Activated CD4-positive, alpha-beta T cell treated with anti-CD3 and anti-CD28 coated beads, Interleukin-2, amount 50 U/mL, for 48 hours (primary cell): ENCODE measurements around the gene KIF15.
"Not testable (repeated sequence)": the region's sequence is repeated elsewhere in the genome, so short reads cannot be mapped to it uniquely, and the experiment has no call there.

Source experiments
- DNase-seq, 2 experiments: peaks; one replicate each; pipeline ENCODE4 v3.0.0-alpha.2; 2020

The KIF15 gene

GRCh38 chr3:44761424-44762169 is at the start of gene KIF15, which contains the start of gene KIAA1143:
Gene KIF15, plus strand, starts transcription at chr3:44761794. Its CDS starts 72 bp downstream, at chr3:44761866.
Gene KIAA1143, minus strand, starts transcription at chr3:44761619. Its CDS starts 17 bp downstream, at chr3:44761602.
- peak; percentile 99 for DNase-seq

GRCh38 chr3:44712455-44713075 is 49.0 kb upstream of the KIF15 start, which contains the start of gene ZNF502:
Gene ZNF502, plus strand, starts transcription at chr3:44712660. Its CDS starts 7,602 bp downstream, at chr3:44720262.
- DNase-seq, result peak; percentile 50 to 58

GRCh38 chr3:44721231-44722102 is 40.1 kb upstream of the KIF15 start:
- DNase-seq, result no peak

GRCh38 chr3:44722103-44722401 is 39.5 kb upstream of the KIF15 start:
- no peak for DNase-seq

GRCh38 chr3:44729384-44729910 is 32.1 kb upstream of the KIF15 start, which contains the start of gene ZNF501:
Gene ZNF501, plus strand, starts transcription at chr3:44729635. Its CDS starts 4,787 bp downstream, at chr3:44734422.
- peak; percentile 84 to 88 for DNase-seq

GRCh38 chr3:44734646-44735168 is 26.9 kb upstream of the KIF15 start:
- DNase-seq, result no peak

GRCh38 chr3:44761101-44761423 is 532 bp upstream of the KIF15 start:
- DNase-seq, result no peak

- no peak for DNase-seq
These were observed 630 bp downstream of the KIF15 start for GRCh38 chr3:44762170-44762677.

GRCh38 chr3:44762690-44763089 is 1.1 kb downstream of the KIF15 start:
- no peak for DNase-seq

GRCh38 chr3:44764248-44764647 is 2.7 kb downstream of the KIF15 start:
- DNase-seq, result no peak

GRCh38 chr3:44771424-44772098 is 10.0 kb downstream of the KIF15 start:
- no peak for DNase-seq

GRCh38 chr3:44772099-44772442 is 10.5 kb downstream of the KIF15 start:
- DNase-seq, result no peak

GRCh38 chr3:44782891-44783290 is 21.3 kb downstream of the KIF15 start:
- DNase-seq, result no peak

GRCh38 chr3:44795197-44795596 is 33.6 kb downstream of the KIF15 start:
- no peak for DNase-seq

- no peak for DNase-seq
These were observed 40.4 kb downstream of the KIF15 start for GRCh38 chr3:44802011-44802410.

- DNase-seq, result no peak
These were observed 41.7 kb downstream of the KIF15 start for GRCh38 chr3:44803298-44803697.

GRCh38 chr3:44805960-44806359 is 44.4 kb downstream of the KIF15 start:
- DNase-seq, result no peak

GRCh38 chr3:44814751-44815150 is 53.2 kb downstream of the KIF15 start:
- no peak for DNase-seq

- DNase-seq, result not testable (repeated sequence)
These were observed 54.7 kb downstream of the KIF15 start for GRCh38 chr3:44816334-44816733.

GRCh38 chr3:44821206-44821605 is 59.6 kb downstream of the KIF15 start:
- not testable (repeated sequence) for DNase-seq

GRCh38 chr3:44825264-44825925 is 63.8 kb downstream of the KIF15 start:
- DNase-seq, result no peak

GRCh38 chr3:44827196-44827595 is 65.6 kb downstream of the KIF15 start:
- DNase-seq, result no peak
